IPS-11a (cell line): ENCODE results near the gene HNRNPLL.
"Not testable (repeated sequence)": the region's sequence is repeated elsewhere in the genome, so short reads cannot be mapped to it uniquely, and the experiment has no call there.

Experiments used
- H3K4me3 ChIP-seq: one replicate; pipeline ENCODE4 v1.5.1; 2013; ENCODE audit warnings: low read depth, low read length, control low read depth

The HNRNPLL gene

GRCh38 chr2:38557217-38557616, 45.5 kb downstream of the HNRNPLL start:
- H3K4me3 ChIP-seq: no peak overlapping the region

- H3K4me3 ChIP-seq: no peak overlapping the region
Observed at GRCh38 chr2:38556006-38556801, 46.5 kb downstream of the HNRNPLL start.

- no peak overlapping the region for H3K4me3 ChIP-seq
Observed at GRCh38 chr2:38554973-38555595, 47.6 kb downstream of the HNRNPLL start.

GRCh38 chr2:38553554-38553953, 49.2 kb downstream of the HNRNPLL start:
- no peak overlapping the region for H3K4me3 ChIP-seq

- no peak overlapping the region for H3K4me3 ChIP-seq
Observed at GRCh38 chr2:38552259-38552658, 50.5 kb downstream of the HNRNPLL start.

- no peak overlapping the region for H3K4me3 ChIP-seq
Observed at GRCh38 chr2:38551746-38552145, 51.0 kb downstream of the HNRNPLL start.

- H3K4me3 ChIP-seq: no peak overlapping the region
Observed at GRCh38 chr2:38551171-38551570, 51.6 kb downstream of the HNRNPLL start.

GRCh38 chr2:38549851-38550250, 52.9 kb downstream of the HNRNPLL start:
- H3K4me3 ChIP-seq: no peak overlapping the region

GRCh38 chr2:38549071-38549704, 53.5 kb downstream of the HNRNPLL start:
- no peak overlapping the region for H3K4me3 ChIP-seq

- H3K4me3 ChIP-seq: no peak overlapping the region
Observed at GRCh38 chr2:38547791-38548190, 54.9 kb downstream of the HNRNPLL start.

- no peak overlapping the region for H3K4me3 ChIP-seq
Observed at GRCh38 chr2:38546585-38546984, 56.1 kb downstream of the HNRNPLL start.

- no peak overlapping the region for H3K4me3 ChIP-seq
Observed at GRCh38 chr2:38546064-38546463, 56.7 kb downstream of the HNRNPLL start.

GRCh38 chr2:38542248-38542631, 60.5 kb downstream of the HNRNPLL start:
- H3K4me3 ChIP-seq: not testable (repeated sequence)

- H3K4me3 ChIP-seq: no peak overlapping the region
Observed at GRCh38 chr2:38540580-38541286, 62.0 kb downstream of the HNRNPLL start.

GRCh38 chr2:38539086-38539485, 63.6 kb downstream of the HNRNPLL start:
- no peak overlapping the region for H3K4me3 ChIP-seq

- H3K4me3 ChIP-seq: no peak overlapping the region
Observed at GRCh38 chr2:38537937-38538525, 64.7 kb downstream of the HNRNPLL start.

- H3K4me3 ChIP-seq: not testable (repeated sequence)
Observed at GRCh38 chr2:38537296-38537695, 65.4 kb downstream of the HNRNPLL start.

GRCh38 chr2:38535744-38536506, 66.8 kb downstream of the HNRNPLL start:
- H3K4me3 ChIP-seq: peak overlapping the region; percentile 33

GRCh38 chr2:38535404-38535743, 67.4 kb downstream of the HNRNPLL start:
- no peak overlapping the region for H3K4me3 ChIP-seq

- no peak overlapping the region for H3K4me3 ChIP-seq
Observed at GRCh38 chr2:38534746-38535403, 67.9 kb downstream of the HNRNPLL start.
